Stomach (tissue), 9 donors: Measurements from ENCODE around the gene RFX3. TPM values are rescaled to one million over a fixed set of nuclear protein-coding genes. Genes with fewer than 3 reads are reported as not detected.
A peak's percentile ranks its signal among the peaks of the same experiment; 100 is the strongest.

Experiments
- DNase-seq, 2 donors: peaks; one replicate each; pipeline versions ENCODE4 v3.0.0 to v3.0.0-alpha.2; 2013 to 2019
- H3K27ac ChIP-seq, 5 donors: fragments of 200-600 bp in 4 of 5; sonication (generic) in 4 of 5; one replicate each; pipeline ENCODE4 v1.5.1; 2013 to 2019; ENCODE audit warnings: mild to moderate bottlenecking in 1 of 5, moderate library complexity in 1 of 5
- H3K27me3 ChIP-seq, 3 donors: fragments of 200-600 bp; sonication (generic); one replicate each; pipeline ENCODE4 v1.5.1; 2017 to 2019; ENCODE audit warnings: mixed run types in 1 of 3
- H3K36me3 ChIP-seq, 4 donors: fragments of 200-600 bp; sonication (generic); 1 replicate in 3 of 4; 2 replicates in 1 of 4; pipeline ENCODE4 v1.5.1; 2016 to 2019
- H3K4me1 ChIP-seq, 4 donors: fragments of 200-600 bp; sonication (generic); one replicate each; pipeline ENCODE4 v1.5.1; 2016 to 2019
- H3K4me3 ChIP-seq, 4 donors: fragments of 200-600 bp; sonication (generic) in 3 of 4; one replicate each; pipeline ENCODE4 v1.5.1; 2016 to 2019; ENCODE audit warnings: mild to moderate bottlenecking in 1 of 4
- H3K9me3 ChIP-seq, 4 donors: fragments of 200-600 bp; sonication (generic); one replicate each; pipeline ENCODE4 v1.5.1; 2016 to 2019
- CTCF ChIP-seq, 7 experiments: fragments of 450-650 bp in 4 of 7; fragments of 200-600 bp in 3 of 7; sonication (generic) in 3 of 7; IDR thresholded peaks; one replicate each; pipeline ENCODE4 v1.5.1; 2016 to 2019; ENCODE audit warnings: antibody characterized with exemption in 7 of 7, control low read depth in 2 of 7, mild to moderate bottlenecking in 1 of 7
- EP300 ChIP-seq: sonication (generic); formaldehyde crosslinking; IDR thresholded peaks from one replicate; pipeline ENCODE4 v1.6.1; 2017; ENCODE audit warnings: antibody characterized with exemption
- POLR2A ChIP-seq, 4 donors: fragments of 450-650 bp; IDR thresholded peaks; one replicate each; pipeline ENCODE4 v1.6.1; 2016; ENCODE audit warnings: antibody characterized with exemption in 4 of 4, control low read depth in 2 of 4, mild to moderate bottlenecking in 1 of 4, moderate library complexity in 1 of 4
- POLR2AphosphoS5 ChIP-seq, 3 donors: sonication (generic); formaldehyde crosslinking; IDR thresholded peaks; one replicate each; pipeline ENCODE4 v1.6.1; 2016; ENCODE audit warnings: antibody characterized with exemption in 3 of 3
- WGBS, 5 donors: extraction: QIAGEN DNeasy Blood & Tissue Kit in 3 of 5; methylation state at CpG; one replicate each; pipeline versions ENCODE4 v1.1.5 to v1.1.7; 2013 to 2018; 5-methylcytosine and 5-hydroxymethylcytosine counted together
- intact Hi-C: fragments of 100-400 bp; cut with DNase I; formaldehyde crosslinking; loops from one replicate; pipeline ENCODE4 v1.15.1; 2023; ENCODE audit warnings: low total_unique reads
- polyA plus RNA-seq, 3 donors: library from polyadenylated mRNA; stranded (reverse); fragments of 200-250 nt; gene quantifications; one replicate each; pipeline ENCODE4 v1.2.3, GENCODE V29; 2013
- total RNA-seq, 5 donors: library from RNA; depleted of rRNA; stranded (reverse); fragments of >200 nt; gene quantifications; one replicate each; pipeline versions ENCODE4 v1.1.0 to v1.2.3, GENCODE V29; 2014 to 2016
- donor health status: healthy with polysubstance abuse.
- donor health status: Bipolar disorder and iron deficiency.
- donor health status: healthy.

RFX3 gene
- total and polyA plus RNA-seq, 8 donors: 0.76 to 22.8 (median 6.1) TPM

GRCh38 chr9:3180696-3181048 is 345.1 kb downstream of the RFX3 start:
- no peak for DNase-seq
- intact Hi-C loops: loop anchor here (10.0 kb wide), 1 partner anchor 306 kb away; no protein-coding TSS in a partner anchor
- no peaks in the 10 kb centered on the region for H3K36me3 ChIP-seq
- no peak overlapping the region for H3K27ac ChIP-seq
- H3K4me1 ChIP-seq: peaks cover 0 to 21% (median 11%) of the 10 kb centered on the region in 4 donors
- WGBS, 5 donors: 17 to 37% (median 22%) methylated on average over 11 to 19 of the region's 19 CpGs
- peaks cover 0 to 40% (median 20%) of the 10 kb centered on the region in 3 donors for H3K27me3 ChIP-seq
- TF ChIP-seq EP300 (no peak), POLR2A (IDR thresholded peaks at IDR 0.05) (no peak), CTCF (IDR thresholded peaks at IDR 0.05) (no peak), POLR2AphosphoS5 (IDR thresholded peaks at IDR 0.05) (no peak)
- H3K4me3 ChIP-seq: peak overlapping the region in 3 of 4 donors; percentile 31 to 42 (median 39)
- H3K9me3 ChIP-seq: no peaks in the 10 kb centered on the region

GRCh38 chr9:3179711-3180110 is 346.1 kb downstream of the RFX3 start:
- no peaks in the 10 kb centered on the region for H3K36me3 ChIP-seq
- TF ChIP-seq POLR2AphosphoS5 (IDR thresholded peaks at IDR 0.05): no peak
- TF ChIP-seq POLR2A (IDR thresholded peaks at IDR 0.05): no peak
- TF ChIP-seq EP300: no peak
- TF ChIP-seq CTCF (IDR thresholded peaks at IDR 0.05): no peak
- H3K4me1 ChIP-seq: peaks cover 0 to 21% (median 11%) of the 10 kb centered on the region in 4 donors
- no peak overlapping the region for H3K4me3 ChIP-seq
- H3K9me3 ChIP-seq: no peaks in the 10 kb centered on the region
- DNase-seq: no peak
- H3K27me3 ChIP-seq: peaks cover 0 to 38% (median 20%) of the 10 kb centered on the region in 3 donors
- intact Hi-C loops: loop anchor here (10.0 kb wide), 1 partner anchor 305 kb away; no protein-coding TSS in a partner anchor
- 85 to 89% (median 86%) methylated on average over 4 of the region's 4 CpGs for WGBS, 5 donors
- no peak overlapping the region for H3K27ac ChIP-seq

GRCh38 chr9:3177936-3178335 is 347.9 kb downstream of the RFX3 start:
- Histone ChIP-seq H3K9me3 (no peaks in the 10 kb centered on the region), H3K27ac (no peak overlapping the region), H3K4me1 (peaks cover 0 to 21% (median 13%) of the 10 kb centered on the region in 4 donors), H3K27me3 (peaks cover 0 to 29% (median 20%) of the 10 kb centered on the region in 3 donors), H3K4me3 (no peak overlapping the region), H3K36me3 (no peaks in the 10 kb centered on the region)
- DNase-seq: no peak
- 55 to 96% (median 86%) methylated on average over 1 of the region's 1 CpG for whole genome bisulfite sequencing, 5 donors
- intact Hi-C loops: no loop called here
- TF ChIP-seq POLR2A (IDR thresholded peaks at IDR 0.05) (no peak), EP300 (no peak), POLR2AphosphoS5 (IDR thresholded peaks at IDR 0.05) (no peak), CTCF (IDR thresholded peaks at IDR 0.05) (no peak)

GRCh38 chr9:3177146-3177761 is 348.5 kb downstream of the RFX3 start:
- Histone ChIP-seq H3K27me3 (peaks cover 0 to 25% (median 20%) of the 10 kb centered on the region in 3 donors), H3K9me3 (no peaks in the 10 kb centered on the region), H3K27ac (no peak overlapping the region), H3K4me3 (no peak overlapping the region), H3K4me1 (peaks cover 0 to 21% (median 13%) of the 10 kb centered on the region in 4 donors), H3K36me3 (no peaks in the 10 kb centered on the region)
- intact Hi-C loops: no loop called here
- WGBS, 5 donors: 24 to 54% (median 31%) methylated on average over 4 of the region's 4 CpGs
- TF ChIP-seq POLR2AphosphoS5 (IDR thresholded peaks at IDR 0.05) (no peak), POLR2A (IDR thresholded peaks at IDR 0.05) (no peak), CTCF (IDR thresholded peaks at IDR 0.05) (no peak), EP300 (no peak)
- DNase-seq: peak in 1 of 2 donors; percentile 24
